ENCODE data around the gene BTBD2. TPM values are rescaled to one million over a fixed set of nuclear protein-coding genes. Genes with fewer than 3 reads are reported as not detected.

The BTBD2 gene
- total and polyA plus RNA-seq, 4 donors: 7.4 to 25.1 (median 20.2) TPM

- no peak overlapping the region for H3K4me3 ChIP-seq (ENCODE audit: low read depth in 1 of 3, low read length in 3 of 3)
- H3K27ac ChIP-seq (ENCODE audit: low read depth in 1 of 2, low read length in 2 of 2): no peak overlapping the region
- no peaks in the 10 kb centered on the region for H3K27me3 ChIP-seq (ENCODE audit: control insufficient read depth in 4 of 4, insufficient read depth in 4 of 4, low read length in 3 of 4)
- peaks cover 3 to 20% (median 9%) of the 10 kb centered on the region in 4 donors for H3K4me1 ChIP-seq (ENCODE audit: control insufficient read depth in 4 of 4, insufficient read depth in 4 of 4, low read length in 3 of 4)
- peaks cover 0 to 11% (median 3%) of the 10 kb centered on the region in 4 donors for H3K36me3 ChIP-seq (ENCODE audit: control insufficient read depth in 4 of 4, insufficient read depth in 3 of 4, low read depth in 1 of 4, low read length in 3 of 4)
- peaks cover 0 to 9% (median 2%) of the 10 kb centered on the region in 4 donors for H3K9me3 ChIP-seq (ENCODE audit: control insufficient read depth in 4 of 4, low read length in 3 of 4)
- H3K9ac ChIP-seq (ENCODE audit: low read depth in 1 of 2, low read length in 2 of 2): no peak overlapping the region
- no peak for DNase-seq (ENCODE audit: low spot score)
- 81% methylated on average over 9 of the region's 9 CpGs for WGBS
- no peak for TF ChIP-seq ZBTB33 (IDR thresholded peaks at IDR 0.05)
- no peak for TF ChIP-seq RAD21 (IDR thresholded peaks at IDR 0.05)
- TF ChIP-seq GABPA (IDR thresholded peaks at IDR 0.05 in 1 of 2, conservative IDR thresholded peaks at IDR 0.05 in 1 of 2): no peak
- no peak for TF ChIP-seq CTCF (IDR thresholded peaks at IDR 0.05; ENCODE audit: low read depth, low read length, missing input control)
- TF ChIP-seq MAX (IDR thresholded peaks at IDR 0.05): no peak
- TF ChIP-seq HNF4G (IDR thresholded peaks at IDR 0.05): no peak
- no peak for TF ChIP-seq TAF1 (conservative IDR thresholded peaks at IDR 0.05)
- no peak for TF ChIP-seq JUND (IDR thresholded peaks at IDR 0.05)
- TF ChIP-seq EGR1 (IDR thresholded peaks at IDR 0.05; ENCODE audit: low read depth in 2 of 2): no peak
- TF ChIP-seq REST (IDR thresholded peaks at IDR 0.05): no peak
- no peak for TF ChIP-seq NR2F2 (IDR thresholded peaks at IDR 0.05)
- TF ChIP-seq RXRA (IDR thresholded peaks at IDR 0.05): no peak
- TF ChIP-seq FOXA1 (IDR thresholded peaks at IDR 0.05): no peak
- no peak for TF ChIP-seq FOXA2 (IDR thresholded peaks at IDR 0.05)
- TF ChIP-seq YY1 (IDR thresholded peaks at IDR 0.05): no peak
- TF ChIP-seq HNF4A (conservative IDR thresholded peaks at IDR 0.05): no peak
Measured at GRCh38 chr19:2033825-2034159, 18.3 kb upstream of the BTBD2 start.

Data from liver (tissue), 9 donors.